Left lung (tissue), 10 donors: ENCODE results near the gene C8G. TPM values are rescaled to one million over a fixed set of nuclear protein-coding genes. Genes with fewer than 3 reads are reported as not detected.

Experiments used
- ATAC-seq: fragments of 200-7000 bp; cut with Tn5 transposase; one replicate; pipeline ENCODE4 v1.9.1; 2020; ENCODE audit warnings: moderate library complexity
- DNase-seq, 4 donors: peaks; one replicate each; pipeline ENCODE4 v3.0.0-alpha.2; 2013 to 2020
- H3K27ac ChIP-seq, 2 donors: fragments of 200-600 bp; sonication (generic) in 1 of 2; one replicate each; pipeline versions ENCODE4 v1.5.0 to v1.8.0; 2020 to 2021
- H3K27me3 ChIP-seq, 2 donors: fragments of 200-600 bp; sonication (generic) in 1 of 2; one replicate each; pipeline versions ENCODE4 v1.5.0 to v1.8.0; 2020 to 2021
- H3K36me3 ChIP-seq, 2 donors: fragments of 200-600 bp; sonication (generic) in 1 of 2; one replicate each; pipeline versions ENCODE4 v1.5.0 to v1.8.0; 2020 to 2021
- H3K4me1 ChIP-seq, 2 donors: fragments of 200-600 bp; one replicate each; pipeline ENCODE4 v1.8.0; 2021
- H3K4me3 ChIP-seq, 2 donors: fragments of 200-600 bp; sonication (generic) in 1 of 2; one replicate each; pipeline versions ENCODE4 v1.5.0 to v1.8.0; 2020 to 2021; ENCODE audit warnings: mild to moderate bottlenecking in 1 of 2
- H3K9me3 ChIP-seq, 2 donors: fragments of 200-600 bp; sonication (generic) in 1 of 2; one replicate each; pipeline versions ENCODE4 v1.5.0 to v1.8.0; 2020 to 2021
- CTCF ChIP-seq, 2 donors: fragments of 200-600 bp; sonication (generic) in 1 of 2; IDR thresholded peaks; one replicate each; pipeline versions ENCODE4 v1.5.0 to v1.8.0; 2021; ENCODE audit warnings: antibody characterized with exemption in 2 of 2
- intact Hi-C, 2 donors: fragments of 100-400 bp; cut with DNase I; formaldehyde crosslinking; loops; one replicate each; pipeline versions ENCODE4 v1.11.2 to v1.14.2; 2022
- polyA plus RNA-seq, 6 donors: library from polyadenylated mRNA; unstranded; fragments of 120-200 nt; gene quantifications; one replicate each; pipeline ENCODE4 v1.2.1, GENCODE V29; 2013; ENCODE audit not compliant: insufficient read length in 6 of 6
- total RNA-seq, 2 donors: library from RNA; stranded (reverse); fragmentation: NEBNext Ultra II Directional; extraction: Animal tissue kit (Norgen Biotek cat#: 25700); gene quantifications; one replicate each; pipeline ENCODE4 v1.2.1, GENCODE V29; 2021
- donor health status: DM: no; HTN: yes; CAD: no.
- donor health status: DM: no; HTN: no; CAD: no.

Gene C8G
- total and polyA plus RNA-seq, 8 donors = 0.47 to 1.2 (median 0.85) TPM

- Histone ChIP-seq H3K4me1 (peaks cover 0 to 9% of the 10 kb centered on the region in 2 donors), H3K36me3 (peaks cover 0 to 49% of the 10 kb centered on the region in 2 donors), H3K27me3 (no peaks in the 10 kb centered on the region), H3K27ac (no peak overlapping the region), H3K9me3 (no peaks in the 10 kb centered on the region), H3K4me3 (no peak overlapping the region)
- no peak for TF ChIP-seq CTCF (IDR thresholded peaks at IDR 0.05)
- ATAC-seq (no peak), DNase-seq (no peak)
- intact Hi-C loops = no loop called here
These were observed 17.4 kb upstream of the C8G start for GRCh38 chr9:136927343-136928271.

- Histone ChIP-seq H3K27ac (no peak overlapping the region), H3K4me3 (no peak overlapping the region), H3K9me3 (no peaks in the 10 kb centered on the region), H3K4me1 (peaks cover 0 to 9% of the 10 kb centered on the region in 2 donors), H3K36me3 (peaks cover 0 to 42% of the 10 kb centered on the region in 2 donors), H3K27me3 (no peaks in the 10 kb centered on the region)
- intact Hi-C loops = no loop called here
- DNase-seq (no peak), ATAC-seq (no peak)
- no peak for TF ChIP-seq CTCF (IDR thresholded peaks at IDR 0.05)
These were observed 16.5 kb upstream of the C8G start for GRCh38 chr9:136928591-136928990.

GRCh38 chr9:136930014-136930413, 15.0 kb upstream of the C8G start:
- no peak overlapping the region for H3K27ac ChIP-seq
- no peaks in the 10 kb centered on the region for H3K9me3 ChIP-seq
- DNase-seq = no peak
- TF ChIP-seq CTCF (IDR thresholded peaks at IDR 0.05) = no peak
- intact Hi-C loops = loop anchor here in 1 of 2 donors (10.0 kb wide), 1 partner anchor 75 kb away; the partner anchor contains the start of gene MAMDC4
- no peaks in the 10 kb centered on the region for H3K27me3 ChIP-seq
- H3K4me3 ChIP-seq = no peak overlapping the region
- ATAC-seq = no peak
- peaks cover 0 to 27% of the 10 kb centered on the region in 2 donors for H3K36me3 ChIP-seq
- H3K4me1 ChIP-seq = peaks cover 0 to 9% of the 10 kb centered on the region in 2 donors

- Histone ChIP-seq H3K4me3 (no peak overlapping the region), H3K36me3 (peaks cover 0 to 11% of the 10 kb centered on the region in 2 donors), H3K4me1 (peaks cover 0 to 17% of the 10 kb centered on the region in 2 donors), H3K27me3 (no peaks in the 10 kb centered on the region), H3K9me3 (no peaks in the 10 kb centered on the region), H3K27ac (no peak overlapping the region)
- ATAC-seq = no peak
- intact Hi-C loops = loop anchor here in 1 of 2 donors (10.0 kb wide), 1 partner anchor 77 kb away; the partner anchor contains the start of gene MAMDC4
- no peak for TF ChIP-seq CTCF (IDR thresholded peaks at IDR 0.05)
- no peak for DNase-seq
These were observed 13.4 kb upstream of the C8G start for GRCh38 chr9:136931611-136932130.

- ATAC-seq (no peak), DNase-seq (no peak)
- Histone ChIP-seq H3K9me3 (no peaks in the 10 kb centered on the region), H3K4me1 (peaks cover 0 to 10% of the 10 kb centered on the region in 2 donors), H3K27ac (no peak overlapping the region), H3K27me3 (no peaks in the 10 kb centered on the region), H3K4me3 (no peak overlapping the region), H3K36me3 (peaks cover 0 to 15% of the 10 kb centered on the region in 2 donors)
- intact Hi-C loops = loop anchor here in 1 of 2 donors (10.0 kb wide), 1 partner anchor 79 kb away; the partner anchor contains the start of gene MAMDC4
- TF ChIP-seq CTCF (IDR thresholded peaks at IDR 0.05) = no peak
These were observed 10.8 kb upstream of the C8G start for GRCh38 chr9:136934277-136934676.
